BLaER1 (cell line): ENCODE measurements around the gene GATA3.

Source experiments
- H3K27ac ChIP-seq: shearing (Covaris generic); formaldehyde crosslinking; 2 replicates; pipeline ENCODE4 v1.8.1; 2022
- H3K27me3 ChIP-seq: shearing (Covaris generic); formaldehyde crosslinking; 2 replicates; pipeline ENCODE4 v1.8.1; 2022
- H3K36me3 ChIP-seq: shearing (Covaris generic); formaldehyde crosslinking; 2 replicates; pipeline ENCODE4 v1.8.1; 2022
- H3K4me1 ChIP-seq: shearing (Covaris generic); formaldehyde crosslinking; 2 replicates; pipeline ENCODE4 v1.8.1; 2022
- H3K4me2 ChIP-seq: shearing (Covaris generic); formaldehyde crosslinking; 2 replicates; pipeline ENCODE4 v1.8.1; 2022
- H3K4me3 ChIP-seq: shearing (Covaris generic); formaldehyde crosslinking; 2 replicates; pipeline ENCODE4 v1.8.1; 2022
- H3K9ac ChIP-seq: shearing (Covaris generic); formaldehyde crosslinking; 2 replicates; pipeline ENCODE4 v1.8.1; 2022
- H3K9me3 ChIP-seq: shearing (Covaris generic); formaldehyde crosslinking; 2 replicates; pipeline ENCODE4 v1.8.1; 2022
- H4K20me1 ChIP-seq: shearing (Covaris generic); formaldehyde crosslinking; 2 replicates; pipeline ENCODE4 v1.8.1; 2022
- Cebpa-rat ChIP-seq: shearing (Covaris generic); IDR thresholded peaks from 2 replicates; pipeline ENCODE4 v1.8.1; 2022

The GATA3 gene

GRCh38 chr10:8056378-8056777, 1.9 kb downstream of the GATA3 start:
- H3K4me2 ChIP-seq = no peak overlapping the region
- TF ChIP-seq Cebpa-rat = no peak

GRCh38 chr10:8056871-8057331, 2.4 kb downstream of the GATA3 start:
- Histone ChIP-seq H3K4me1 (peaks cover 40% of the 10 kb centered on the region), H3K9me3 (peaks cover 14% of the 10 kb centered on the region; the same call in 1 of the 2 replicates), H3K4me2 (no peak overlapping the region), H4K20me1 (peaks cover 39% of the 10 kb centered on the region), H3K27ac (no peak overlapping the region), H3K27me3 (peaks cover 83% of the 10 kb centered on the region), H3K4me3 (no peak overlapping the region), H3K36me3 (no peaks in the 10 kb centered on the region), H3K9ac (no peak overlapping the region)
- no peak for TF ChIP-seq Cebpa-rat

More at GRCh38 chr10:8056378-8056777, 1.9 kb downstream of the GATA3 start:
- Histone ChIP-seq H4K20me1 (peaks cover 44% of the 10 kb centered on the region), H3K4me3 (no peak overlapping the region), H3K4me1 (peaks cover 35% of the 10 kb centered on the region), H3K9me3 (peaks cover 14% of the 10 kb centered on the region; the same call in 1 of the 2 replicates), H3K27ac (no peak overlapping the region), H3K9ac (no peak overlapping the region), H3K36me3 (no peaks in the 10 kb centered on the region), H3K27me3 (peaks cover 88% of the 10 kb centered on the region)

- TF ChIP-seq Cebpa-rat = no peak
- Histone ChIP-seq H3K9me3 (peaks cover 14% of the 10 kb centered on the region; the same call in 1 of the 2 replicates), H3K36me3 (no peaks in the 10 kb centered on the region), H4K20me1 (peaks cover 31% of the 10 kb centered on the region), H3K4me1 (peaks cover 47% of the 10 kb centered on the region), H3K9ac (no peak overlapping the region), H3K4me2 (no peak overlapping the region), H3K27me3 (peaks cover 75% of the 10 kb centered on the region), H3K4me3 (no peak overlapping the region), H3K27ac (no peak overlapping the region)
Observed at GRCh38 chr10:8057636-8058273, 3.3 kb downstream of the GATA3 start.

- no peak overlapping the region for H3K27ac ChIP-seq
- H4K20me1 ChIP-seq = peaks cover 26% of the 10 kb centered on the region
Observed at GRCh38 chr10:8058274-8059111, 4.0 kb downstream of the GATA3 start.

GRCh38 chr10:8059191-8059936, 4.9 kb downstream of the GATA3 start:
- H3K9ac ChIP-seq = no peak overlapping the region
- peaks cover 39% of the 10 kb centered on the region for H3K4me1 ChIP-seq
- H3K27me3 ChIP-seq = peaks cover 59% of the 10 kb centered on the region
- TF ChIP-seq Cebpa-rat = no peak
- H3K9me3 ChIP-seq = peaks cover 14% of the 10 kb centered on the region; the same call in 1 of the 2 replicates
- H3K36me3 ChIP-seq = no peaks in the 10 kb centered on the region
- H3K4me3 ChIP-seq = no peak overlapping the region
- no peak overlapping the region for H3K27ac ChIP-seq
- peaks cover 20% of the 10 kb centered on the region; the same call in 1 of the 2 replicates for H4K20me1 ChIP-seq
- H3K4me2 ChIP-seq = peak overlapping the region; percentile 68

More at GRCh38 chr10:8058274-8059111, 4.0 kb downstream of the GATA3 start:
- H3K36me3 ChIP-seq = no peaks in the 10 kb centered on the region
- peaks cover 67% of the 10 kb centered on the region for H3K27me3 ChIP-seq
- peaks cover 14% of the 10 kb centered on the region; the same call in 1 of the 2 replicates for H3K9me3 ChIP-seq
- H3K4me2 ChIP-seq = no peak overlapping the region
- H3K4me1 ChIP-seq = peaks cover 47% of the 10 kb centered on the region
- no peak for TF ChIP-seq Cebpa-rat
- H3K4me3 ChIP-seq = no peak overlapping the region
- H3K9ac ChIP-seq = no peak overlapping the region

- no peak for TF ChIP-seq Cebpa-rat
- no peaks in the 10 kb centered on the region for H3K36me3 ChIP-seq
Observed at GRCh38 chr10:8060010-8060703, 5.7 kb downstream of the GATA3 start.

GRCh38 chr10:8060704-8061121, 6.2 kb downstream of the GATA3 start:
- no peak for TF ChIP-seq Cebpa-rat
- Histone ChIP-seq H3K4me1 (peaks cover 34% of the 10 kb centered on the region), H3K27me3 (peaks cover 45% of the 10 kb centered on the region), H3K27ac (peak overlapping the region; percentile 55; the same call in 1 of the 2 replicates), H3K9me3 (peaks cover 3% of the 10 kb centered on the region; the same call in 1 of the 2 replicates), H3K36me3 (no peaks in the 10 kb centered on the region), H3K4me3 (peak overlapping the region; percentile 17; the same call in 1 of the 2 replicates), H3K9ac (no peak overlapping the region), H4K20me1 (peaks cover 10% of the 10 kb centered on the region; the same call in 1 of the 2 replicates), H3K4me2 (peak overlapping the region; percentile 68)

More at GRCh38 chr10:8060010-8060703, 5.7 kb downstream of the GATA3 start:
- Histone ChIP-seq H3K4me3 (peak overlapping the region; percentile 17; the same call in 1 of the 2 replicates), H3K9me3 (peaks cover 9% of the 10 kb centered on the region; the same call in 1 of the 2 replicates), H3K27ac (peak overlapping the region; percentile 55; the same call in 1 of the 2 replicates), H3K4me1 (peaks cover 34% of the 10 kb centered on the region), H4K20me1 (peaks cover 14% of the 10 kb centered on the region; the same call in 1 of the 2 replicates), H3K4me2 (peak overlapping the region; percentile 68), H3K27me3 (peaks cover 51% of the 10 kb centered on the region), H3K9ac (no peak overlapping the region)

GRCh38 chr10:8061274-8062211, 7.1 kb downstream of the GATA3 start:
- Histone ChIP-seq H3K4me3 (no peak overlapping the region), H3K9me3 (no peaks in the 10 kb centered on the region), H3K27ac (peak overlapping the region; percentile 33; the same call in 1 of the 2 replicates), H4K20me1 (peaks cover 5% of the 10 kb centered on the region; the same call in 1 of the 2 replicates), H3K9ac (no peak overlapping the region), H3K4me2 (peak overlapping the region; percentile 68), H3K27me3 (peaks cover 37% of the 10 kb centered on the region), H3K4me1 (peaks cover 34% of the 10 kb centered on the region), H3K36me3 (no peaks in the 10 kb centered on the region)
- TF ChIP-seq Cebpa-rat = no peak
